Astrocyte of the cerebellum (primary cell): ENCODE measurements around the gene FUOM.

ENCODE experiments used
- DNase-seq: peaks from one replicate; pipeline ENCODE4 v3.0.0-alpha.2; 2011; ENCODE audit warnings: low read depth
- H3K4me3 ChIP-seq: 2 replicates; pipeline ENCODE4 v1.5.1; 2011; ENCODE audit warnings: mild to moderate bottlenecking, low read depth, low read length, moderate library complexity
- in situ Hi-C: cut with HindIII; loops from 2 replicates; pipeline ENCODE4 v1.10.0; 2017; ENCODE audit warnings: low sequenced_read_pairs
- TF ChIP-seq, protein P1 (sequence below): IDR thresholded peaks from 2 replicates; pipeline ENCODE4 v1.5.1; 2012; ENCODE audit warnings: low read length, low read depth, moderate library complexity, mild to moderate bottlenecking; ENCODE audit errors: missing control alignments

The FUOM gene

DNA sequence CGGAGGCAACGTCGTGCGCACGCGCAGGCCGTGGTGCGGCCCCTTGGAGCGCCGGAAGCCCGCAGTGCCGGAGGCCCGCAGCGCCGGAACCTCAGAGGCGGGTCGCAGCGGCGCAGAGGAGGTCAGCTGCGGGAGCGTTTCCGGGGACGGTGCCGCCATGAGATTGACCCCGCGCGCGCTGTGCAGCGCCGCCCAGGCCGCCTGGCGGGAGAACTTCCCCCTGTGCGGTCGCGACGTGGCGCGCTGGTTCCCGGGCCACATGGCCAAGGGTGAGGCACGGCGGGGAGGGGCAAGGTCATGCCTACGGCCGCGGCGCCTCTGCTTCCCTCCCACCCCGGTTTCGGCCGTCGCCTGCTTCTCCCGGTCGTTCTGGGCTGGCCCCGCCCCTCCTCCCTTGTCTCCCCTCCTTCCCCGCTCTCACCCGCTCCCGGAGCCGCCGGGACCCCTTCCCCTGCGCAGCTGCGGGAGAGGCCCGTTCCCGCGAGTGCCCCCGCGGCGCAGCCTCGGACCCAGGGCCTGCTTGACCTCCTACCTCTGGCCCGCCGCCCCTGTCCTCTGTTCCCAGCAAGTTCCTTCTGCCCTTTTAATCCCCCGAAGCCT lies 36.3 kb upstream of the FUOM start, which contains the start of gene MTG1:
Gene MTG1 (plus strand): TSS at position 94 of the 600 bp plus-strand sequence. CDS start 64 bp downstream, at position 158.
- peak within 1 kb of the TSS; percentile 87 for H3K4me3 ChIP-seq
- TF ChIP-seq, protein P1, sequence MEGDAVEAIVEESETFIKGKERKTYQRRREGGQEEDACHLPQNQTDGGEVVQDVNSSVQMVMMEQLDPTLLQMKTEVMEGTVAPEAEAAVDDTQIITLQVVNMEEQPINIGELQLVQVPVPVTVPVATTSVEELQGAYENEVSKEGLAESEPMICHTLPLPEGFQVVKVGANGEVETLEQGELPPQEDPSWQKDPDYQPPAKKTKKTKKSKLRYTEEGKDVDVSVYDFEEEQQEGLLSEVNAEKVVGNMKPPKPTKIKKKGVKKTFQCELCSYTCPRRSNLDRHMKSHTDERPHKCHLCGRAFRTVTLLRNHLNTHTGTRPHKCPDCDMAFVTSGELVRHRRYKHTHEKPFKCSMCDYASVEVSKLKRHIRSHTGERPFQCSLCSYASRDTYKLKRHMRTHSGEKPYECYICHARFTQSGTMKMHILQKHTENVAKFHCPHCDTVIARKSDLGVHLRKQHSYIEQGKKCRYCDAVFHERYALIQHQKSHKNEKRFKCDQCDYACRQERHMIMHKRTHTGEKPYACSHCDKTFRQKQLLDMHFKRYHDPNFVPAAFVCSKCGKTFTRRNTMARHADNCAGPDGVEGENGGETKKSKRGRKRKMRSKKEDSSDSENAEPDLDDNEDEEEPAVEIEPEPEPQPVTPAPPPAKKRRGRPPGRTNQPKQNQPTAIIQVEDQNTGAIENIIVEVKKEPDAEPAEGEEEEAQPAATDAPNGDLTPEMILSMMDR: no peak
- in situ Hi-C loops: no loop called here

DNA sequence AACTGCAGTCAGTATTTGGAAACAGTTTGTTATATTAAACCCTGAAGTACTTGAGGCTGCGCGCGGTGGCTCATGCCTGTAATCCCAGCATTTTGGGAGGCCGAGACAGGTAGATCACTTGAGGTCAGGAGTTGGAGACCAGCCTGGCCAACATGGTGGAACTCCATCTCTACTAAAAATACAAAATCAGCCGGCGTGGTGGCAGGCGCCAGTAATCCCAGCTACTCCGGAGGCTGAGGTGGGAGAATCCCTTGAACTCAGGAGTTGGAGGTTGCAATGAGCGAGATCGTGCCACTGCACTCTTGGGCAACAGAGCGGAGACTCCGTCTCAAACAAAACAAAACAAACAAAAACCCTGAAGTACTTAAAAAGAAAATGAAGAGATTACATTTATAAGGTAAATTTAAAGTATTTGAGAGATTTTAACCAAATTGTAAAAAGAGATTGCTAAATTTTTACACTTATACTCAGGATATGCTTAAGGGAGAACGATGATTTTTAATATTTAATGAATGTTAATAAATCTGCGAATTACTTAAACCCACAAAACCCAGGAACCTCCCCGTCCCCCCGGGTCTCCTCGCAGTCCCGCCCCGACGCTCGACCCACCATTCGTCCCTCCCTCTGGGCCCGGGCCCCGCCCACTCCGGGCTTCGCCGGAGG lies 35.7 kb upstream of the FUOM start:
- peak overlapping the region; percentile 87 for H3K4me3 ChIP-seq
- TF ChIP-seq, protein P1: no peak
- in situ Hi-C loops: no loop called here
- no peak for DNase-seq

More for the DNA sequence above, 36.3 kb upstream of the FUOM start, which contains the start of gene MTG1:
- DNase-seq: peak; percentile 57

DNA sequence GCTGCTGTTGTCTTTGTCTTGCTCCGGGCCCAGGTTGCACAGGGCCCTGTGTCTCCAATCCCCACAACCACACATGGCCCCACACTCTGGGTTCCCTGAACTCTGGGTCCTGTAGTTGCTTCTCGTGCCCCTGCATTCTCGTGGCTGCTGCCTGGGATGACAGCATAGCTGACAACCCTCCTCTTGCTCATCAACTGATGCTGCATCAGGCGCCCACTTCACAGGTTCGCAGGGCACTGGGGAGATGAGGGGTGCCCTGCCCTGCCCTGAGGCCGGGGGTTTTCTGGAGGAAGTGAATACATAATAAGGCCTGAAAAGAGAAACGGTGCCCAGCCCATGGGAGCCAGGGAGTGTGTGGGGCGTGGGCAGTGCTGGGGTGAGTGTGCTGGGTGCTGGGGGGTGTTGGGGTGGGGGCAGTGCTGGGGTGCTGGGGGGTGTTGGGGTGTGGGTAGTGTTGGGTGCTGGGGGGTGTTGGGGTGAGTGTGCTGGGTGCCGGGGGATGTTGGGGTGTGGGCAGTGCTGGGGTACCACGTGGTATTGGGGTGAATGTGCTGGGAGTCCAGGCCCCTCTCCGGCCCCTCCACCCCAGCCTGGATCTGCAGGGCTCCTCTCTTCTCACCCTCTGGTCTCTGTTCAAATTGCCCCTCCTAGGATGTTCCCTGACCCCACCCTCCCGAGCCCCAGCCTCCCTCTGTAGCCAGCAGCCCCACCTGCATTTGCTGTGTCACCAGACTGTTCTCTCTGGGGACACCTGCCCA lies 34.1 kb upstream of the FUOM start:
- no peak overlapping the region for H3K4me3 ChIP-seq
- DNase-seq: no peak
- TF ChIP-seq, protein P1: no peak
- in situ Hi-C loops: no loop called here

DNA sequence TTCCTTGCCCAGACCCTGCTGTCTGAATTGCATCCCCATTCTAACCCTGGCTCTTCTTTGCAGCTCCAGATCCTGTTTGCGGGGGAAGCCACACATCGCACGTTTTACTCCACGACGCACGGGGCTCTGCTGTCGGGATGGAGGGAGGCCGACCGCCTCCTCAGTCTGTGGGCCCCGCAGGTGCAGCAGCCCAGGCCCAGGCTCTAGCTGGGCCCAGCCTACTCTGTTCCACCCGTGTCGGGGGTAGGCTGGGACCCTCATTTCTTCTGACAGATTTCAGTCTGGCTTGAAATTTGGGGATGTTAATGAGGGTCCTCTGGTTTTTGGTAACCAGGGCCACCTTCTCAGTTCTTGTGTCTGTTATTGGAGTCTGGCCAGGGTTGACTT lies 33.4 kb upstream of the FUOM start:
- TF ChIP-seq, protein P1: no peak
- in situ Hi-C loops: no loop called here
- H3K4me3 ChIP-seq: no peak overlapping the region
- DNase-seq: no peak

DNA sequence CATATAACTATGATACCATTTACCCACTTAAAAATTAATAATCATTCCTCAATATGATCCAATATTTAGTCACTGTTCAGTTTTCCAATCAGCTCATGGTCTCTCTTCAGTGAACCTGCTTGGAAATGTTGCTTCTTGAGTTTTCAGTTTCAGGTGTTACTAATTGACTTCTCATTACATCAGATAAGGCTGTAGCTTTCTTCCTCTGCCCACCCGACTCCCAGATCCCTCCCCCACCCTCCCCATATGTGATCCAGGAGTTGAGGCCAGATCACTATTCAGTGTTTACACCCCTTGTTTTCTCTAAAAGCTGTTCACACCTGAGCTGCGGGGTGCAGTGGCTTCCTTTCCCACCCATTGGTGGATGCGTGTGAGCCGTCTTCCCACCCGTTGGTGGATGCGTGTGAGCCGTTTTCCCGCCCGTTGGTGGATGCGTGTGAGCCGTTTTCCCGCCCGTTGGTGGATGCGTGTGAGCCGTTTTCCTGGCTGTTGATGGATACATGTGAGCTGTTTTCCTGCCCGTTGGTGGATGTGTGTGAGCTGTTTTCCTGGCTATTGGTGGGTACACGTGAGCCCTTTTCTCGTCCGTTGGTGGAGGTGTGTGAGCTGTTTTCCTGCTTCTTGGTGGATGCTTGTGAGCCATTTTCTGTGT lies 32.9 kb upstream of the FUOM start:
- no peak for DNase-seq
- H3K4me3 ChIP-seq: no peak overlapping the region
- in situ Hi-C loops: no loop called here
- TF ChIP-seq, protein P1: no peak
